ENCODE measurements around the gene ST6GALNAC2.
A peak's percentile ranks its signal among the peaks of the same experiment; 100 is the strongest.
"Not testable (repeated sequence)": the region's sequence is repeated elsewhere in the genome, so short reads cannot be mapped to it uniquely, and the experiment has no call there.

Gene ST6GALNAC2

DNA sequence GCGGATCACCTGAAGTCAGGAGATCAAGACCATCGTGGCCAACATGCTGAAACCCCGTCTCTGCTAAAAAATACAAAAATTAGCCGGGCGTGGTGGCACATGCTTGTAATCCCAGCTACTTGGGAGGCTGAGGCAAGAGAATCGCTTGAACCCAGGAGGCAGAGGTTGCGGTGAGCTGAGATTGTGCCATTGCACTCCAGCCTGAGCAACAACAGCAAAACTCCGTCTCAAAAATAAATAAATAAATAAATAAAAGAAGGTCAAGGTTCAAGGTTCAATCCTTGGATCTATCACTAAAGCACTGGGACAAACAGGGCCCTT is 60.2 kb downstream of the ST6GALNAC2 start:
- not testable (repeated sequence) for DNase-seq

GRCh38 chr17:76524598-76525512 is 60.8 kb downstream of the ST6GALNAC2 start:
- no peak for DNase-seq

DNA sequence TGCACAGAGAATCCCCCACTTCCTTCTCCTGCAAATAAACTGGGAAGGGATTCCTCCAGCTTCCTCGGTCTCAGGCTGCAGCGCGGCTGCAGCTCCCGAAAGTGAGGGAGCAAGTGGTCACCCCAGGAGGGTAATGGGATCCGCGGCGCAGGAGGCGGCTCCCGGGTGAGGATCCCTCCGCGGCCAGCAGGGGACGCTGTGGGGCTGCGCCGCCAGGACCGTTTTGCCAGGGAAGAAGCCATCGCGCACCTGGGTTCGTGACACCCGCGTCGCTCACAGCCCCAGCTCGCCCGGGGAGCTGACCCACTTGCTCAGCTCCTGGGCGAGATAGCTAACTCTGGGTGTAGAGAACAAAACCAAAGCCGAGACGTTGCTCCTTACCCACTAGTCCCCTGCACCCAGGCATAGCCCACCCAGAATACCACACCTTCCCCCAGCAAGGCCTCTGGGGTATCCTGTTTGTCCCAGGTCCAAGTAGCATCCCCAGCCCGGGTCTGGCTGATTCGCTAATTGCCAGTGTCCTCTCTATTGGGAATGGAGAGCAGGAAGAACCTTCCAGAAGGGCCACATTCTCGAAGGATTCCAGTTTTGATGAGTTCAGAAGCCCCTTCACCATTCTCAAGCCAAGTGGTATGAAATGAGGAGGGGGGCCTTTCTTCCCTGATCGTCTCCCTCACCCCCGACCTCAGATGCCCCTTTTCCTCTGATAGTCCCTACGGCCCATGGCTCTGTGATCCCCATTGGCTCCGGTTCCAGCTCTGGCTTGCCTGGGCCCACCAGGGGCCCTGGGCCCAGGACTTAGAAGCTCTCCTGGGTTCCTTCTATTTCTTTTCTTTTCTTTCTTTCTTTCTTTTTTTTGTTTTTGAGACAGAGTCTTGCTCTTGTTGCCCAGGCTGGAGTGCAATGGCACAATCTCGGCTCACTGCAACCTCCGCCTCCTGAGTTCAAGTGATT is 62.3 kb downstream of the ST6GALNAC2 start:
- peak; percentile 59 to 66 for DNase-seq

DNA sequence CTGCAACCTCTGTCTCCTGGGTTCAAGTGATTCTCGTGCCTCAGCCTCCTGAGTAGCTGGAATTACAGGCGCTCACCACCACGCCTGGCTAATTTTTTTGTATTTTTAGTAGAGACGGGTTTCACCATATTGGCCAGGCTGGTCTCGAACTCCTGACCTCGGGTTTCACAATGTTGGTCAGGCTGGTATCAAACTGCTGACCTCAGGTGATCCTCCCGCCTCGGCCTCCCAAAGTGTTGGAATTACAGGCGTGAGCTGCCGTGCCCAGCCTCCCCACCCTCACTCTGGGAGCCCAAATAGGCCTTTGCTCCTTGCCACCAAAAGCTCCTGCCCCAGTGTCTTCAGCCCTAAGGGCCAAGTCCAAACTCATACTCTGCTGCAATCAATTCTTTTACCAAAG is 64.0 kb downstream of the ST6GALNAC2 start:
- not testable (repeated sequence) for DNase-seq

DNA sequence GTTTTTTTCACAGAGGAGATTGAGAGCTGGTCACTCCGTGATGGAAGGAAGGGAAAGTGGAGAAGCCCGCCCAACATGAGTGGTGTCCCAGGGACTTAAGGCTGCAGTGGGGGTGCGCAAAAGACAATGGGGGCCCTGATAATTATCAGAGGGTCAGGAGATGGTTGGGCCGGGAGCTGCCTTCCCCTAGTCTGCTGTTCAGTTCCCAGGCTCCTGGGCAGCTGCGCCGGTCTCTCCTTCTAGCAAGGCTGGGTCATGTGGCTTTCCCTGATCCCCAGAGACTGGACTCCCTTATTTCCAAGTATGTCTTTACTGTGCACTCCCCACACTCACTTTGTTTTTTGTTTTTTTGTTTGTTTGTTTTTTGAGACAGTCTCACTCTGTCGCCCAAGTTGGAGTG is 64.4 kb downstream of the ST6GALNAC2 start:
- DNase-seq = no peak

DNA sequence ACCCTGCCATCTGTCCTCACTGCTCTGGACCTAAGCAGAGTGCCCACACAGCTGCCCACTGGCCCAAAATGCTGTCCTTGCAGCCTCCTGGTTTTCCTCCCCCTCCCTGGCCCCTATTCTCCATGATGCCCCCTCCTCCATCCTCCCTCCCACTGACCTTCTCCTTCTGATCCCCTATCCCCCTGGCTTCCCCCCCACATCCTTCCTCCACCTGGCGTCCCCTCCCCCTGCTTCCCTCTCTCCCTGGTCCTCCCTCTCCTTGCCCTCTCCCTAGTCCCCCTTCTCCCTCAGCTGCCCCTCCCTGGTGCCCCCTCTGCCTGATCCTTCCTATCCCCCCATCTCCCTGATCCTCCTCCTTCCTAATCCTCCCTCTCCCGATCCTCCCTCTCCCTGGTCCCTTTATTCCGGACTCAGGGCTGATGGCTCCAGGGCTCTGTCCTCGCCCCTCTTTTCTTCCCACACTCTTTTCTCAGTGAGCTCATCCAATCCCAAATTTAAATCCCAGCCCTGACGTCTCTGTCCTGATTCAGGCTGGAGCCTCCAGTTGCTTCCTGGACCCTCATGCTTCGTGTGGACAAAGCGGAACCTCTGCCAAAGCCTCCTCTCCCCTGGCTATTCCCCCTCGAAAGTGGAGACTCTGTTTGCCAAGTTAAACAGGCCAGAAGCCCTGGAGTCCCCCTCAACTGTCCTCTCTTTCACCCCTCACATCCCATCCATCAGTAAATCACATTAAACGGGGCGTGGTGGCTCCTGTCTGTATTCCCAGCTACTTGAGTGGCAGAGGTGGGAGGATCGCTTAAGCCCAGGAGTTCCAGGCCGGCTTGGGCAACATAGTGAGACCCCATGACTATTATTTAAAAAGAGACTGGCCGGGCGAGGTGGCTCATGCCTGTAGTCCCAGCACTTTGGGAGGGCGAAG is 66.4 kb downstream of the ST6GALNAC2 start:
- no peak for DNase-seq

DNA sequence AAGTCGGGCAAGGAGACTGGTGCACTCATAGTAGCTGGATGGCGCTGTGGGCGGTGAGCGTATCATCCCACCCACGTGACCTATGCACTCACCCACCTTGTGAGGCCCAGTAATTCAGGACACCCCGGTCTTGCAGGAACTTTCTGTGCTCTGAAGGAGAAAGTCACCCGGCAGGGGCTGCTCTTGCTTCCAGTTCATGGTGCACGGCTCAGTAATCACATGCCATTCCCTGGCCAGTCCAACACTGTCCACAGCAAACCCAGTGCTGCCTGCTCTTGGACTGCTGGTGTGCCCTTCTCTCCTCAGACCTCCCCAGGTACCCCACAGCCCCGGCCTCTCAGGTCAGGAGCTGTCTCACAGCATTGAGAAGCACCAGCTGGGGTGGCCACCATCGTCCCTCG is 68.0 kb downstream of the ST6GALNAC2 start:
- no peak for DNase-seq

All from AML-193 (cell line).